Measurements from ENCODE around the gene GSTT2.

The GSTT2 gene

DNA sequence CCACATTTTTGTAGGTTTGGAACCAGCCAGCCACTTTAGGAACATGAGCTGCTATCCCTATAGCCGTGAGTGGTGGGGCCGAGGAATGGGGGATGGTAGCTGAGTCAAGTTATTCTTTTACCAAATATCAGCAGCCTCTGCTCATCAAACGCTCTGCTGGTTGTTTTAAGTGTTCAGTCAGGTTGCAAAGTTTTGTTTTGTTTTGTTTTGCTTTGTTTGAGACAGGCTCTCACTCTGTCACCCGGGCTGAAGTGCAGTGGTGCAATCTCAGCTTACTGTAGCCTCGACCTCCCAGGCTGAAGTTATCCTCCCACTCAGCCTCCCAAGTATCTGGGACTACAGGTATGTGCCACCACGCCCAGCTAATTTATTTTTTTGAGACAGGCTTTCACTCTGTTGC, 45.5 kb downstream of the GSTT2 start:
- H3K27me3 ChIP-seq (ENCODE audit: control insufficient read depth, insufficient read depth, low read length): no peaks in the 10 kb centered on the region
- H3K4me3 ChIP-seq (ENCODE audit: low read length): no peak overlapping the region
- peaks cover 3% of the 10 kb centered on the region for H3K4me1 ChIP-seq (ENCODE audit: control insufficient read depth, insufficient read depth, low read length)
- no peak overlapping the region for H3K9ac ChIP-seq (ENCODE audit: low read length)
- no peak overlapping the region for H3K27ac ChIP-seq (ENCODE audit: low read depth, low read length)
- no peaks in the 10 kb centered on the region for H3K36me3 ChIP-seq (ENCODE audit: control insufficient read depth, insufficient read depth, low read length)

GRCh38 chr22:24026056-24026455, 46.1 kb downstream of the GSTT2 start:
- Histone ChIP-seq H3K36me3 (ENCODE audit: control insufficient read depth, insufficient read depth, low read length) (no peaks in the 10 kb centered on the region), H3K4me3 (ENCODE audit: low read length) (no peak overlapping the region), H3K27ac (ENCODE audit: low read depth, low read length) (no peak overlapping the region), H3K9ac (ENCODE audit: low read length) (no peak overlapping the region), H3K27me3 (ENCODE audit: control insufficient read depth, insufficient read depth, low read length) (no peaks in the 10 kb centered on the region), H3K4me1 (ENCODE audit: control insufficient read depth, insufficient read depth, low read length) (peaks cover 3% of the 10 kb centered on the region)

DNA sequence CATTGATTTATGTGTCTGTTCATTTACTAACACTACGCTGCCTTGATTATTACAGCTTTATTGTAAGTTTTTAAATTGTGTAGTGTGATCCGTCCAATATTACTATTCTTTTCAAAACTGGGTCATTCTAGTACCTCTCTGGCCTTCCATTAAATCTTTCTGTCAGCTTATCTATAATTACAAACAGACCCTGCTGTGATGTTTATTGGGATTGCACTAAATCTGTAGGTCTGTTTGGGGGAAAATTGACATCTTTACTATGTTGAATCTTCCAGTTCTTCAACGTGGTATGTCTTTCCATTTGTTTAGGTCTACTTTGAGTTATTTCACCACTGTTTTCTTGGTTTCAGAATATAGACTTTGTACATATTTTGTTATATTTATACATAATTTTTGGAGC, 46.8 kb downstream of the GSTT2 start:
- no peak overlapping the region for H3K9ac ChIP-seq (ENCODE audit: low read length)
- H3K27me3 ChIP-seq (ENCODE audit: control insufficient read depth, insufficient read depth, low read length): no peaks in the 10 kb centered on the region
- no peak overlapping the region for H3K4me3 ChIP-seq (ENCODE audit: low read length)
- no peak overlapping the region for H3K27ac ChIP-seq (ENCODE audit: low read depth, low read length)
- no peaks in the 10 kb centered on the region for H3K36me3 ChIP-seq (ENCODE audit: control insufficient read depth, insufficient read depth, low read length)
- peaks cover 3% of the 10 kb centered on the region for H3K4me1 ChIP-seq (ENCODE audit: control insufficient read depth, insufficient read depth, low read length)

DNA sequence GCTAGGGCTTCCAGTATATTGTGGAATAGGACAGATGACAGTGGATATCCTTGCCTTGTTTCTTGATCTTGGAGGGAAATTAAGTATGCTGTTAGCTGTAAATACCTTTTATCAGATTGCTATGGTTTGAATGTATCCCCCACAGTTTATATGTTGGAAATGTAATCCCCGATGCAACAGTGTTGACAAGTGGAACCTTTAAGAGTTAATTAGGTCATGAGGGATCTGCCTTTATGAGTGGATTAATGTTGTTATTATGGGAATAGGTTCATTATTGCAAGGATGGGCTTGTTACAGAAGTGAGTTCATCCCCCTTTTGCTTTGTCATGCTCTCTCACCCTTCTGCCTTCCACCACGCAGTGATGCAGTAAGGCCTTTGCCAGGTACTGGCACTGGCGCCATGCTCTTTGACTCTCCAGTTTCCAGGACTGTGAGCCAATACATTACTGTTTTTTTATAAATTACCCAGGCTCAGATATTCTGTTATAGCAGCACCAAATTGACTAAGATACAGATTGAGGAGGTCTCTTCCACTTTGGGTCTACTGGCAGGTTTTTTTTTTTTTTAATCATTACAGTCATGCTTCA, 47.5 kb downstream of the GSTT2 start:
- Histone ChIP-seq H3K4me1 (ENCODE audit: control insufficient read depth, insufficient read depth, low read length) (peaks cover 3% of the 10 kb centered on the region), H3K27me3 (ENCODE audit: control insufficient read depth, insufficient read depth, low read length) (no peaks in the 10 kb centered on the region), H3K36me3 (ENCODE audit: control insufficient read depth, insufficient read depth, low read length) (no peaks in the 10 kb centered on the region), H3K4me3 (ENCODE audit: low read length) (no peak overlapping the region), H3K9ac (ENCODE audit: low read length) (no peak overlapping the region), H3K27ac (ENCODE audit: low read depth, low read length) (no peak overlapping the region)

- H3K36me3 ChIP-seq (ENCODE audit: control insufficient read depth, insufficient read depth, low read length): no peaks in the 10 kb centered on the region
- H3K4me3 ChIP-seq (ENCODE audit: low read length): no peak overlapping the region
- no peak overlapping the region for H3K27ac ChIP-seq (ENCODE audit: low read depth, low read length)
- peaks cover 3% of the 10 kb centered on the region for H3K4me1 ChIP-seq (ENCODE audit: control insufficient read depth, insufficient read depth, low read length)
- no peak overlapping the region for H3K9ac ChIP-seq (ENCODE audit: low read length)
- H3K27me3 ChIP-seq (ENCODE audit: control insufficient read depth, insufficient read depth, low read length): no peaks in the 10 kb centered on the region
These were observed 48.1 kb downstream of the GSTT2 start for GRCh38 chr22:24027991-24028390.

- Histone ChIP-seq H3K9ac (ENCODE audit: low read length) (no peak overlapping the region), H3K4me1 (ENCODE audit: control insufficient read depth, insufficient read depth, low read length) (peaks cover 3% of the 10 kb centered on the region), H3K36me3 (ENCODE audit: control insufficient read depth, insufficient read depth, low read length) (no peaks in the 10 kb centered on the region), H3K27me3 (ENCODE audit: control insufficient read depth, insufficient read depth, low read length) (no peaks in the 10 kb centered on the region), H3K4me3 (ENCODE audit: low read length) (no peak overlapping the region), H3K27ac (ENCODE audit: low read depth, low read length) (no peak overlapping the region)
These were observed 48.6 kb downstream of the GSTT2 start for GRCh38 chr22:24028533-24028932.

- no peak overlapping the region for H3K4me3 ChIP-seq (ENCODE audit: low read length)
- no peaks in the 10 kb centered on the region for H3K27me3 ChIP-seq (ENCODE audit: control insufficient read depth, insufficient read depth, low read length)
- H3K36me3 ChIP-seq (ENCODE audit: control insufficient read depth, insufficient read depth, low read length): no peaks in the 10 kb centered on the region
- no peak overlapping the region for H3K27ac ChIP-seq (ENCODE audit: low read depth, low read length)
- no peak overlapping the region for H3K9ac ChIP-seq (ENCODE audit: low read length)
- H3K4me1 ChIP-seq (ENCODE audit: control insufficient read depth, insufficient read depth, low read length): peaks cover 3% of the 10 kb centered on the region
These were observed 49.4 kb downstream of the GSTT2 start for GRCh38 chr22:24029304-24029703.

DNA sequence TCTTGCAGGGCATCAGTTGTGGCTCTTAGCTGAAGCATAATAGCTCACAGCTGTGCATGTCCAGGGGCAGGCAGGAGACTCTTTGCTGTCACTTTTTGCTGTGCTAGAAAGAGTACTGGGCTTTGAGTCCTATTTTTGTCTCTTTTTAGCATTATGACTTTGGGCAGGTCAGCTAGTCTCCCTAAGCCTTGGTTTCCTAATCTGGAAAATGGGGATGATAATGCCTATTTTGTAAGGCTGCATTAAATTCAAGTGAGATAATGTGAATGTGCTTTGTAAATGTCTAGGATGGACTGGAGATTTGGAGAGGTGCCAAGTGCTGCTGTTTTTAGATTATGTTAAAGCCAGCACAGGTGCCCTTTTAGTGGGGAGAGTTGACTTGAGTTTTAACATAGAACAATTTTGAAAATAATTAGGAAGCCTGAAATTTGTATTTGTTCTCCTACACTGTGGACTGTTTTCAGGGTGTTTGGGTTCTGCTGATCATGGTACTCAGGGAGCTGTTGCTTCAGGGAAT, 50.3 kb downstream of the GSTT2 start:
- H3K36me3 ChIP-seq (ENCODE audit: control insufficient read depth, insufficient read depth, low read length): no peaks in the 10 kb centered on the region
- H3K4me1 ChIP-seq (ENCODE audit: control insufficient read depth, insufficient read depth, low read length): peaks cover 3% of the 10 kb centered on the region
- no peak overlapping the region for H3K9ac ChIP-seq (ENCODE audit: low read length)
- no peaks in the 10 kb centered on the region for H3K27me3 ChIP-seq (ENCODE audit: control insufficient read depth, insufficient read depth, low read length)
- H3K4me3 ChIP-seq (ENCODE audit: low read length): no peak overlapping the region
- H3K27ac ChIP-seq (ENCODE audit: low read depth, low read length): no peak overlapping the region

All from rectal smooth muscle tissue (tissue), 1 donor.